ENCODE results near the gene IL4.

Gene IL4

GRCh38 chr5:132658381-132659302, 15.1 kb upstream of the IL4 start:
- DNase-seq (ENCODE audit: low spot score): no peak

- DNase-seq (ENCODE audit: low spot score): no peak
These were observed 13.9 kb upstream of the IL4 start for GRCh38 chr5:132659598-132660493.

GRCh38 chr5:132661231-132662003, 12.4 kb upstream of the IL4 start:
- DNase-seq (ENCODE audit: low spot score): no peak

GRCh38 chr5:132662004-132662401, 11.8 kb upstream of the IL4 start:
- no peak for DNase-seq (ENCODE audit: low spot score)

GRCh38 chr5:132662925-132663770, 10.6 kb upstream of the IL4 start:
- no peak for DNase-seq (ENCODE audit: low spot score)

GRCh38 chr5:132663771-132664695, 9.8 kb upstream of the IL4 start:
- DNase-seq (ENCODE audit: low spot score): no peak

- DNase-seq (ENCODE audit: low spot score): no peak
These were observed 9.0 kb upstream of the IL4 start for GRCh38 chr5:132664696-132665209.

GRCh38 chr5:132665574-132666080, 8.2 kb upstream of the IL4 start:
- DNase-seq (ENCODE audit: low spot score): no peak

GRCh38 chr5:132666310-132667123, 7.3 kb upstream of the IL4 start:
- no peak for DNase-seq (ENCODE audit: low spot score)

- DNase-seq (ENCODE audit: low spot score): no peak
These were observed 6.5 kb upstream of the IL4 start for GRCh38 chr5:132667309-132667708.

- no peak for DNase-seq (ENCODE audit: low spot score)
These were observed 5.8 kb upstream of the IL4 start for GRCh38 chr5:132667761-132668705.

GRCh38 chr5:132668706-132669454, 4.9 kb upstream of the IL4 start:
- DNase-seq (ENCODE audit: low spot score): no peak

GRCh38 chr5:132669455-132669820, 4.4 kb upstream of the IL4 start:
- no peak for DNase-seq (ENCODE audit: low spot score)

GRCh38 chr5:132669966-132670882, 3.6 kb upstream of the IL4 start:
- DNase-seq (ENCODE audit: low spot score): no peak

GRCh38 chr5:132671000-132671399, 2.8 kb upstream of the IL4 start:
- no peak for DNase-seq (ENCODE audit: low spot score)

- DNase-seq (ENCODE audit: low spot score): no peak
These were observed 301 bp upstream of the IL4 start for GRCh38 chr5:132673488-132673887.

All from HuH-7.5 (cell line).